ENCODE data around the gene ZFYVE28.

The ZFYVE28 gene

DNA sequence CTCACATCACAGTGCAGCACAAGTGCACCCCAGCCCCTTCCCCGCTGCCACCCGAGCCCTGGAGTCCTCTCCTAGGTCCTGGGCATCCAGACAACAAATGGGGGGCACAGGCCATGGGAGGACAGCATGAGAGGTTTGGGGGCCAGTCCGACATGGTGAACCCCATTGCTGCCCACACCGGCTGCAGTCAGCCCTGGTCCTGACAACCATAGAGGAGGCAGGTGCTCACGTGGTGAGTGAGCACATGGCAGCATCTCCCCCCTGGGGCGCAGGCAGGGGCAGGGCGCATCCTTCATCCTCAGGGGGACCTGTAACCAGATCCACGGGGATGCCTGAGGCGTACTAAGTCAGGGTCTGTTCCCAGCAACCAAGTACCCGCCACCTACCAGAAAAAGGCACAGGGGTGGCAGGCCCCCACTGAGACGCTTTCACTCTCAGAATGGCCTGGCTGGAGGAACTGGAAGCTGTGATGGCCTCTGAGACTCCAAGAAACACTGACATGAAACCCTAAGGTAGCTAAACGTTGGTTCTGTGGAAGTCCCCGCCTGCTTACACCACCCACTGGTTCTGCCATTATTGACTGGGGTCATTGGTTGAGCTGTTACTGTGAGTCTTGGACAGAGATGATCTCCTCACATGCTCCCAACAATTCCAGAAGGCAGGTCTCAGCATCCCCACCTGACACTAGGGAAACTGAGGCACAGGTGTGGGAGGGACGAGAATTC, 6.5 kb downstream of the ZFYVE28 start:
- no peak for DNase-seq (ENCODE audit: low read depth in 2 of 2)

DNA sequence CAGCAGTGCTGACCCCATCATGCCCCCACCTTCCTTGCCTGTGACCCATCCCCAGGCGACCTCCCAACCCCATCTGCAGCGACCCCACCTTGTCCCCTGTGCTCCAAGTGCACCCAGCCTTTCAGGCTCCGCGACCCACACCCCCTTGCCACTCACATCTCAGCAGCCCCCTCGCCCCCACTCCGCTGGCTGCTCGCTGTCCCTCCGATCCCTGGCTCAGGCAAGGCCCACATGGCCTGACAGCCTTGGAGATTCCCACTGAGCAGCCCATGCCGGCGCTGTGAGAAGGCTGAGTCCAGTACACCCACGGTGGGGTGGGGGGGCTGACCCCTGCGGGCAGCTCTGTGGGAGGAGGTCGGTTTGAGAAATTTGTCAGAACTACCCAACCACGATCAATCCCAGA, 9.1 kb downstream of the ZFYVE28 start:
- no peak for DNase-seq (ENCODE audit: low read depth in 2 of 2)

DNA sequence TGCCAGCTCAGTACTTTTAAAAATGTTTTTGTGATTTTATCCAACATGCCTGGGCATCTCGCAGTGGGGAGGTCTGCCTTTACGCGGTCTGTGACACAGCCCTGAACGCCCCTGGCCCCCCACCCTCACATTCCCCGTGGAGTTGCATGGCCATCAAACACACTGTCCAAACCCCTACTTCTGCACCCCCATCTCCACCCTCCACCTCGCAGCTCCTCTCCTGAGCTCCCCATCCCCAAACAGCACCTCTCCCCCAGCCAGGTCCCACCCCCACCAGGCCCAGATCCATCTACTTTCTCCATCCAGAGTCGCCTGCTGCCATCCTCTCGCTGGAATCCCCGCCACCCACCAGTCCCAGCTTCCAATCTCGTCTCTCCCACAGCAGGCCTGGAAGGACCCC, 9.5 kb downstream of the ZFYVE28 start:
- DNase-seq (ENCODE audit: low read depth in 2 of 2), result no peak

DNA sequence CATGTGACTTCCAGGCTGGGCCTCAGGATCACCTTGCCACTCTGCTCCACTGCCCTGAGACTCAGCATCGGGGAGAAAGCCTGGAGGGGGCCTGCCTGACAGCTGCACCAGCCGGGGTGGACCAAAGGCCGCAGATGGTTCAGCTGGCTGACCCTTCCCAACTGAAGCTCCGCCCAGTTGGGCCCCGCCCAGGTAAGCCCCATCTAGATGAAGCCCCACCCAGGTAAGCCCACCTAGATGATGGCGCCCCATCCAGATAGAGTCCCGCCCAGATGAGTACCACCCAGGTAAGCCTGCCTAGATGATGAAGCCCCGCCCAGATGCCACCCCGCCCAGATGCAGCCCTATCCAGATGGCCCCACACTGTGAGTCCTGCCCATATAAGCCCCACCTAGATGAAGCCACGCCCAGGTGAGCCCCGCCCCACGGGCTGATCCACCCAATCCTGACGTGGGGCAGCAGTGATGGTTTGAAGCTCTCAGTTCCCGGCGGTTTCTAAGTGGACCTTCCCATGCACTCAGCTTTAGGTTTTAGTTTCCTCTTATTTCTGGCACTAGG, 10.0 kb downstream of the ZFYVE28 start:
- DNase-seq (ENCODE audit: low read depth in 2 of 2), result no peak

DNA sequence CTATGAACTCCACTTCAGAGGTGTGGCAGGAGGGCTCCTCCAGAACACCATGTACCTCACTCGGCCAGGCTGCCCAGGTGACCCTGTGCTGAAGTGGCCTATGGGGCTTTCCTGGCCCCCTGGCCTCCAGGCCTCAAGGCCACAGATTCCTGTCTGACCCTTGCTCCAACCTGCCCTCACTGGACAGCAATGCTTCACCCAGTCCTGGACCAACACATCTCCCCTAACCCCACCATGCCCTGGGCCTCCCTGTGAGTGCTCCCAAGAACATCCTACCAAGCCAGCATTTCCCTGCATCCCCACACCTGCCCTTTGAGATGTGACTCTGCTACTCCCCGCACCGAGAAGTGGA, 10.5 kb downstream of the ZFYVE28 start:
- no peak for DNase-seq (ENCODE audit: low read depth in 2 of 2)

DNA sequence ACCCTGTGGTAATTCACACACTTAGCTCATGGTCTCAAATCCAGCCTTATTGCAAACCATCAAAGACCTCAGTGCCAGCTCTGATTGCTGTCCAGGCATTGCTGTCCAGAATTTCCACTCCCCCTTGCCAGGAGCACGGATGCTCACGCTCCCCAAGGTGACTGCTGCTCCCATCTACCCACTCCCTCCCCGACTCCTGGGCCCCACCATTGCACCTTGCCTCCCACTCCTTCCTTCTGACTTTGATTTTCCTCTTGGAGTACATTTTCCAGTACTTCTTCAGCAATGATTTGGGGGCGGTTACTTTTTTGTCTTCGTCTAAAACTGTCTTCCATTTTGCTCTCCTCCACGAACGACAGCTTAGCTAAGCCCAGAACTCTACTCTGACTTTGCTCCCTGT, 11.5 kb downstream of the ZFYVE28 start:
- no peak for DNase-seq (ENCODE audit: low read depth in 2 of 2)

DNA sequence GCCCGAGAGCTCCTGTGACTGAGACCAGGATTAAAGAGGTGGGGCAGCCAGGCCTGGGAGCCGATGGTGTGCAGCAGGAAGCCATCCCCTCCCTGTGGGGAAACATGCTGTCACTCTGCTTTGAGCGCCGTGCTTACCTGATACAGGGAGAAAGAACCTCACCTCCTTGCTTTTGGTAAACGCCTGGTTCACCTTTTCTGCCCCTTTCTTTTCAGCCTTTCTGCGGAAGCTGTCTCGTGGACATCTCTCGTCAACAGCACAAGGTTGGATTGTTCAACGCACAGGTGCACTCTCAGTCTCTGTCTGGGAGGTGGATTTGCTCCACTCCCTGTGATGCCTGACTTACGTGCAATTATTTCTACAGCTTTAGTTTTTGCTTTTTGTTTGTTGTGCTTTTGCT, 12.0 kb downstream of the ZFYVE28 start:
- DNase-seq (ENCODE audit: low read depth in 2 of 2), result no peak

DNA sequence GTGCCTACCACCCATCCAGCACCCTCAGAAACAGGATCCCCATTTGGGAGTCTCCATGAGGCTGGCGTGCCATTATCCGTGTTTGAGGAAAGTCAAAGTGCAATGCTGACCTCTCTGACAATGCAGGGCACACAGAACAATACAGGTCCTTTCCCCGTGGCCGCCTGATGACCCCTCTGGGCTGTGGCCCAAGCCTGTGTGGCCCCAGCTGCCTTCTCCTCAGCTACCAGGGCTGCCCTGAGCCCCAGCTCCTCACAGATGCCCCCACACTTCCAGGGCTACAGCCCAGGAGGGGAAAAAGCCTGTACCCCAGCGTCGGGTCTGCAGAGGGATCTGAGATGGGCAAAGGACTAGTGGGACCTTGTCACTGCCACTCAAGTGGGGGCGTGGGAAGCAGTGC, 15.5 kb downstream of the ZFYVE28 start:
- no peak for DNase-seq (ENCODE audit: low read depth in 2 of 2)

DNA sequence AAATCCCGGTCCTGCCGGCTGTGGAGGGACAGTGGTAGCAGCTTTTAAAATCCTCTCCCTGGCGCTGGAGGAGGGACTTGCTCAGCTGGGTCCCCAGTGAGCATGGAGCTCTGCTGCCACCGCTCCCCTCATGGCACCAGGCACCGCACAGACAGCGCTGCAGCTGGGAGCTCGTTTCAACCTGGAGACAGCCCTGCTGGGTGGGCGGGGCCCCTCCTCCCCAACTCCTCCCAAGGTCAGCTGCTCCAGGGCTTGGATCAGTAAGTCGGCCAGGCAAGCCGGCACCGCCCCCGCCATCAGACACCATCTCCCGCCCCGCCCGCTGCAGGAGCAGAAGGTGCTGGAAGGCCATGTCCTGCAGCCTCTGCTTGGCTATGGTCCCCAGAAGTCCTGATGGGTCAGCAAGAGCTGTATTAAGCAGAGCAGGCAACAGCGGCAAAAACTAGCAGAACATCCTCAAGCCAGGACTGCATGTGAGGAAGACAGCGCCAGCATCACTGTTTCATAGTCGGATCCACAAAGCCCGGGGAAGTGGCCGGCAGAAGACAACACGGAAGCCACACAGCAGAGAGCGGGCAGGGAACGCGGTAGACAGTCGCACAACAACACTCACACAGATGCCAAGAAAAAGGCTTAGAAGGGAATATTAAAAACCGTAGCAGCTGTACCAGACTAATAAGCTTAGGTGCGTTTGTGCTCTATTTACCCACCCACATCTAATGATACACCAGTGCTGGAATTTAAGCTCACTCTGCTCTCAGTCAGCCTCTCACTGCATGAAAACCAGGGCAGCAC, 16.2 kb downstream of the ZFYVE28 start:
- no peak for DNase-seq (ENCODE audit: low read depth in 2 of 2)

DNA sequence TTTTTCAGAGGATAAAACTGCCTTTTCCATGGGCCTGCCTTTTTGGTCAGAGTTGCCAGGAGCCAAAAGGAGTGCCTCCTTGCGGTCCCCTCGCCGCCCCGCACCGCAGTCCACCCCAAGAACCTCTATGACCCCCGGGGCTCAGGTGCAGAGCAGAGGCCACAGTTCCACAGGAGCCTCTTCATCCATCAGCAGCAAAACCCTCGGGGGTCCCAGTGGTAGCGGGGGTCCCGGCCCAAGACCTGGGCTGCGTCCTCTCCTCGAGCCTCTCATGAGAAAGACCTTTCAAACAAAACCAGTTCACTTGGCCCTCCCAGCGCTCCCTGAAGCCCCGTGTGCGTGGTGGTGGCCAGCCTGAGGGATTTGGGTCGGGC, 16.8 kb downstream of the ZFYVE28 start:
- DNase-seq (ENCODE audit: low read depth in 2 of 2), result no peak

DNA sequence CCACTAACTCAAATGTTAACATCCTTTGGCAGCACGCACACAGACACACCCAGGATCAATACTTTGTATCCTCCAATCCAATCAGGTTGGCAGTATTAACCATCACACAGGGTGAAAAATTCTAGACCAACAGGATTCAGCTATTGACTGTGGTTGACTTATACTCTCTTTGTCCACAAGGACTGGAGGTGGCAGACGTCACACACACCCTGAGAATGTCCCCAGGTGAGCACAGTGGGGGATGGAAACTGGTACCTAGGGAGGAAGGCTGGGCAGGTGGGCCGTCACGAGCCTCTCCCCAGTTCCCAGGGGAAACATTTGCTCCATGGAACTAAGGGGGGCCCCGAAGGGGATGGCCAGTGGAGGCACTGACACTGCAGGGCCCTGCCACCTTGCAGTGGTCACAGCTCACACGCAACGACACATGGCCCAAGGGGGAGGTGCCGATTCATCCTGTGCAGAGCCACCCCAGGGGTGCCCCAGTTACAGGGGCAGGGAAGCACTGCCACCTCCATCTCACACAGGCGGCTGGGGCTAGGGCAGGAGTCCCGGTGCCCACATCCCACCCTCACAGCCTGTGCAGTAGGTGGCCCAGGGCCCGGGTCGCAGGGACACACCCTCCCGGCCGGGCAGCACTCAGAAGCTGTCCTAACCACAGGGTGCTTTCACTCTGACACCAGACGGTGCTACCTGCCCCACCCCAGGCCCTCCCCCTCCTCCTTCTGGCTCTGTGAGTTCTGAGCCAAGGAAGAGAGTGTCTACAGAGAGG, 17.4 kb downstream of the ZFYVE28 start:
- DNase-seq (ENCODE audit: low read depth in 2 of 2), result no peak

DNA sequence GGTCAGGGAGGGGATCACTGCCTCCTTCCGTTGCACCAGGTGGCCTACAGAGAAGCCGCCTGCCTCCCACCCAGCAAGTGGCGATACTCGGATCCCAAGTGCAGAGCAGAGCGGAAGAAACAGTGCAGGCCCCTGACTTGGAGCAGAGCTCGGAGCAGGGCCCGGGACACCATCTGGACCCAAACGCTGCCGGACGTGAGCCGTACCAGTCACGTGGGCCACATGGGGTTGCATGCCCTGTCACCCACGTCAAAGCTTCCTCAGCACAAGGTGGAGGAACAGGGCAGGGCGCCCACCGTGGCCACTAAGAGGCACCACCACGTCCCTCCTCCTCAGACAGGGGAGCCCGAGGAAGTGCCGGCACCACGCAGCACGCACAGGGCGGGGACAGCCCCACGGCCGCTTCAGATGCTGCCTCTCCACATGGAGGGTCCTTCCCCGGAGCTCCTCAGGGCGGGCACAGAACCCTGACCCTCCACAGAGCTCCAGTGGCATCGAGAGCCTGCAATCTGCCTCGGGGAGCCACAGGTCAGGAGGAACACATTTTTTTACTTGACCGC, 18.7 kb downstream of the ZFYVE28 start:
- DNase-seq (ENCODE audit: low read depth in 2 of 2), result no peak

DNA sequence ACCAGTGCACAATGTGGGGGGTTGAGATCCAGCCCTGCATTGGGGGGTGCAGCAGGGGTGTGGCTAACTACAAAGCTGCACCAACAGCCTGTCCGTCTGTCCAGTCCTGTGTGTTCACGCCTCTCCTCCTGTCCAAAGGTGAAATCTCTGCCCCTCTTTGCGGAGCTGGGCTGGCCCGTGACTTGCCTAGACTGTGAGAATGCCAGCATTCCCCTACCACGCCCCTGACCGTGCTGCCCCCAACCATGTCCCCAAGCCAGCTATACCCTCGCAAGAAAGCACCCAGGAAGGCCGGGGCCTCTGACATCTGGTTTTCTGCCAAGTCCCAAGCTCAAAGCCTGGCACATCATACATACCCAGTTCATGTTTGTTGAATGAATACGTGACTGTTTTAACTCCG, 19.2 kb downstream of the ZFYVE28 start:
- DNase-seq (ENCODE audit: low read depth in 2 of 2), result no peak

DNA sequence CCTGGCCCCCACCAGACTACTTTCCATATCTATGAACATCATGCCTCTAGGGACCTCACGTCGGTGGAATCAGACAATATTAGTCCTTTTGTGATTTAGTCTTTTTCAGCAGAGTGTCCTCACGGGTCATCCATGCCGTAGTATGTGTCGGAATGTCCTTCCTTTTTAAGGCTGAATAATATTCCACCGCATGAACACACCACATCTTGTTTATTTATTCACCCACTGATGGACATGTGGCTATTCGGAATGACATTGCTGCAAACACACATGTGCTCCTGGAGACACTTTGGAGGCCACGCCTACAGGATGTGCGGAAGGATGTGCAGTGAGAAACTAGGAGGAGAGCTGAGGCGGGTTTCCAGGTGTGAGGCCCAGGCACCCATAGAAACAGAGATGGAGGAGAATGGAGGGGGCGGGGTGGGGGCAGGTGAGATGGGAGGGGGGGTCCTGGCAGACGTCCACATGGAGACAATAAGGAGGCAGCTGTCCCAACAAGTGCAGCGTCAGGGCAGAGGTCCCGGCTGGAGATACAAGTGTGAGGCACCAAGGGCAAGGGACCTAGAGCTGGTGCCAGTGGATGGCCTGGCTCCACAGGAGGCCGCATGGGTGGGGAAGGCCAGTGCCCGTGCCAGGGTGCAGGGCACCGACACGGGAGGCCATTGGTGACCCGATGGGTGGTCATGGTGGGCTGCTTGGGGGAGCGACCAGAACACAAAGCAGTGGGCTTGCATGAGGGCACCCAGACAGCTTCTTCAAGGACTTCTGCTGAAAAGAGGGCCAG, 20.7 kb downstream of the ZFYVE28 start:
- DNase-seq (ENCODE audit: low read depth in 2 of 2), result no peak

DNA sequence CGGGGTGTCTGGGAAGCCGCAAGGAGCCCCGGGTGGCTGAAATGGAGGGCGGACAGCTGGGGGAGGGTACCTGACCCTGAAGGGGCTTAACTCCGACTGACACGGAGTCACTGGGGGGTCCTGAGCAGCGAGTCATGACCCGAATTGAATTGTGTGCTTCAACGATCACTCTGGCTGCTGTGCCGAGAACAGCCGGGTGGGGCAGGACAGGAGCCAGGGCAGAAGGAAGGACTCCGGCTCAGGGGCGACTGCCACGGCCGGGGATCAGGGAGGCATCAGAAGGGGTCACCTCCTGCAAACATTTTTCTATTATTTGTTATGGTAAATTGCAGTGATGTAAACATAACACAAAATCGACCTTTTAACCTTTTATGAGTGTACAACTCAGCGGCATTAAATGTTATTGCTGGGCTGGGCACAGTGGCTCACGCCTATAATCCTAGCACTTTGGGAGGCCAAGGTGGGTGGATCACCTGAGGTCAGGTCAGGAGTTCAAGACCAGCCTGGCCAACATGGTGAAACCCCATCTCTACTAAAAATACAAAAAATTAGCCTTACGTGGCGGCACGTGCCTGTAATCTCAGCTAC, 21.6 kb downstream of the ZFYVE28 start:
- DNase-seq (ENCODE audit: low read depth in 2 of 2), result no peak

DNA sequence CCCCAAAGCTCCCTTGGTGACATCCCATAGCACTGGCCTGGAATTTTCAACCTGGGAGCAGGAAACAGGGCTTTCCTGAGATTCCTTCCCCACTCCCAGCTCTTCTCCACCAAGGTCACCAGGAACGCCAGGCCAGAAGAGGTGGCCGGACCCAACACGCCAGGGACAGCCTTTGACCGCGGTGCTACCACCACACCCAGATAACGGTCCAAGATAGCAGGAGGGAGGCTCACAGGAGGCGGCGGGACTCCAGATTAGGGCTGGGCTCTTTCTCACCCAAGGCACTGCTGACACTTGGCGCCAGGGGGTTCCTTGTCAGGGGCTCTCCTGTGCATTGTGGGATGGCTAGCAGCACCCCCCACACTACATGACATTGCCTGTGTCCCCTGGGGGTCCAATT, 22.9 kb downstream of the ZFYVE28 start:
- DNase-seq (ENCODE audit: low read depth in 2 of 2), result no peak

DNA sequence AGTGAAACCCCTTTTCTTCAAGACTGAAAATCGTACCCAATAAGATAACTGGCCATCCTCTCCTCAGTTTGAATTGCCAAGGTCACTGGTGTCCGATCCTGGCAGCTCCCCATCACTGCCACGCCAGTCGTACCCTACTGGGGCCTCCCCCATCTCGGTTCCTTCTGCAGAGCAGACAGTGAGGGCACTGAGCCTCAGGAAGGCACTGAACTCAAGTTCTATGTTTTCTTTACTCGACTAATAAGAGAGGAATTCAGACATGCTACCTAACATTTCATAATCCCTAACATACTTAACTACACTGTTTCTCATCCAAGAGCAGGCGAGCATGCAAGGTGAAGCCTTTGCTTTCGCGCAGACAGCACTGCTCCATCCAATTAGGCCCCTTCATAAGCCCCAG, 23.4 kb downstream of the ZFYVE28 start:
- DNase-seq (ENCODE audit: low read depth in 2 of 2), result no peak

DNA sequence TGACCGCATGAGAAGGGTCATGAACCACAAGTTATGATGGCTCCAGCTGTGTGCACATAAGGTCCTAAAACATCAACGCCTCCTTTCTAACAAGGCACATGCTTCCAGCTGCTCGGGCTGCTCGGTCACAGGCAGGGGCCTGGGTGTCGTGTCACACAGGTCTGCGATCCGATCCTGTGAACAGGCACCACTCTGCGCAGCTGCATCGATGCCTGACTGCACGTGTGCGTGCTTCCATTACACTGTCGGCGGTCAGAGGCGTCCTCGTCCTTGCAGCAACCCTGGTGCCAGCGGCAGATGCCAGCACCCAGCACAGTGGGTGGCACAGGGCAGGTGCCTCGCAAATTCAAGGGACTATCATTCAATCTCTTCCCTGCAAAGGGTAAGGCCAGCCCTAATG, 23.9 kb downstream of the ZFYVE28 start:
- no peak for DNase-seq (ENCODE audit: low read depth in 2 of 2)

DNA sequence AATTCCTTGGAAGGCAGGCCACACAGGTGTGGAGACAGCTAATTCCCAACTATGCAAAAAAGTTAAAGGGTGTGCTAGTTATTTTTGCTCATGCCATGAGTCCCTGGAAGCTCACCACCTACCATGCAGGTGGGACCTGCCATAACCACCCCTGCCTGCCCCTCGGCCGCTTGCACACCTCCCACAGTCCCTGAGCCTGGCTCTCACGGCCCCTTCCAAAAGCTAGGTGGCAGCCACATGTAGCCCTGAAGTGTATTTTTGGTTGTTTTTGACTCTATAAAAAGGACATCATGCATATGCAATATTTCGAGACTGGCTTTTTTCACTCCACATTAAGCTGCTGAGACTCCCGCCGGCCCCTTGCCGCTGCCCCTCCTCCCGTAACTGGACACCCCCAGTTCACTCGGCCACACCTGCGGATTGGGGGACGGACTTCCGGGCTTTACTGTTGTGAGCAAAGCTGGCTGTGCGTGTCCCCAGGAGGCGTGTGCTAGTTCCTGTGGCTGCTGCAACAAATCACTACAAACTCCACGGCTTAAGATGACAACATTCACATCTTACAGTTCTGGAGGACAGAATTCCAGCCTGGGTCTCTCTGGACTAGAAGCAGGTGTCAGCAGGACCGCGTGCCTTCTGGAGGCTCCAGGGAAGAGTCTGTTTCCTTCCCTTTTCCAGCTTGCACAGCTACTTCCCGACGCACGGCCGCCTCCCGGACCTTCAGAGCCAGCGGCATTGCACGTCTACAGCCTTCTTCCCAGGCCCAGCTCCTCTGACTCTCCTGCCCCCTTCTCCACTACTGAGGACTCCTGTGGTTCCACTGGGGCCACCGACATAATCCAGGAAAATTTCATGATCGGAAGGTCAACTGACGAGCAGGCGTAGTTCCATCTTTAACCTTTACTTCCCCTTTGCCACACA, 24.8 kb downstream of the ZFYVE28 start:
- DNase-seq (ENCODE audit: low read depth in 2 of 2), result no peak

Data from stimulated activated CD4-positive, alpha-beta T cell treated with anti-CD3 and anti-CD28 coated beads, Interleukin-15, amount 100 ng/mL, for 48 hours (primary cell).